Activated CD4-positive, alpha-beta T cell treated with anti-CD3 and anti-CD28 coated beads for 4 hours (primary cell): ENCODE measurements around the gene RAET1G.
"Not testable (repeated sequence)": the region's sequence is repeated elsewhere in the genome, so short reads cannot be mapped to it uniquely, and the experiment has no call there.

Experiments used
- DNase-seq, 2 donors: peaks; one replicate each; pipeline ENCODE4 v3.0.0-alpha.2; 2020

The RAET1G gene, protein sequence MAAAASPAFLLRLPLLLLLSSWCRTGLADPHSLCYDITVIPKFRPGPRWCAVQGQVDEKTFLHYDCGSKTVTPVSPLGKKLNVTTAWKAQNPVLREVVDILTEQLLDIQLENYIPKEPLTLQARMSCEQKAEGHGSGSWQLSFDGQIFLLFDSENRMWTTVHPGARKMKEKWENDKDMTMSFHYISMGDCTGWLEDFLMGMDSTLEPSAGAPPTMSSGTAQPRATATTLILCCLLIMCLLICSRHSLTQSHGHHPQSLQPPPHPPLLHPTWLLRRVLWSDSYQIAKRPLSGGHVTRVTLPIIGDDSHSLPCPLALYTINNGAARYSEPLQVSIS

DNA sequence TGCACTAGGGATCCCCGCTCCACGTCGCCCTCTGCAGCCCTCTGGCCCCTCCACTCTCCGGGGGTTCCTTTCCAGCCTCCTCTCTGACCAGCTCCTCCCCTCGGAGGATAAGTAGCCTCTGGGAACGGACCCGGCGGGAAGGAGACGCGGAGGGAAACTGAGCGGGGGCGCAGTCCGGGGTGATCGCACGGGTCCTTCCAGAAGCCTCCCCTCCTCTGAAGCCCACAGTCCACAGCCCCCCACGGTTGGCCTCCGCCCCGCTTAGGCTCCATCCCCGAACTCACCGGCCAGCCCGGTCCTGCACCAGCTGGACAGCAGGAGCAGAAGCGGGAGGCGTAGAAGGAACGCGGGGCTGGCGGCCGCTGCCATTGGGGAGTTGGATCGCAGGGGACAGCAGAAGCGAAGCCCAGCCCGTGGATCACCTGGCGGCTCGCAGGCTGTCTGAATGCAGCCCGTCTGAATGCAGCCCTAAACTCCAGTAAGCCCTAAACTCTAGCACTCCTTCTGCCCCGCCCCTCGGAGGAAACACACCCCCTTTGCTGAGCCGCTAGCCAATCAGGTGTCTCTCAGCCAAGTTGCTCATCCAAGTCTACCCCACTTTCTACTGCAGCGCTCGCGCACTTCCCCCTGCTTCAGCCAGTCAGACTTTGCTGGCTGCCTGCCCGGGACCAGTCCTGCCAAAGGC is at the start of gene RAET1G:
TSS of gene RAET1G (minus strand) at position 480 of the 685 bp plus-strand sequence. CDS start at position 369, 111 bp downstream.
- peak; percentile 81 to 84 for DNase-seq

DNA sequence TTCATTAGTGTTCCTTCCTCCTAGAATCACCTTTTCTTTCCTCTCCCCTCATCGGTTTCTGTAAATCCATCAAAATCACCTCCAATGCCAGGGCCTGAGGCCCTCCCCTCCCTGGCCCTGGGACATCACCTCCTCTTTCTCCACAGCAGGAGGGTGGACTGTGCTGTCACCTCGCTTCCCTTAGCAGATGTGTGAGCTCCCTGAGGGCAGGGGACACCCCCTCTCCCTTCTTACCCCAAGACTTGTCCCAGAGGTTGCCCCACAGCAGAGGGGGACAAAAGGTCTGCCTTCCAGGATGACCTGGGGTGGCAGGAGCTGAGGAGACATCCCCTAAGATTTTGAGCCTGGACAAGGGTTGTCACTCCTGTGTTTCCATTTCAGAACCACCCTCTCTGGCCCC is 46.7 kb upstream of the RAET1G start:
- DNase-seq = no peak

GRCh38 chr6:149968909-149969308 is 46.0 kb upstream of the RAET1G start:
- DNase-seq = not testable (repeated sequence)

GRCh38 chr6:149967999-149968398 is 45.1 kb upstream of the RAET1G start:
- not testable (repeated sequence) for DNase-seq

GRCh38 chr6:149967591-149967990 is 44.7 kb upstream of the RAET1G start:
- no peak for DNase-seq

GRCh38 chr6:149966319-149966718 is 43.4 kb upstream of the RAET1G start:
- DNase-seq = not testable (repeated sequence)

GRCh38 chr6:149965194-149966020 is 42.5 kb upstream of the RAET1G start:
- peak in 1 of 2 donors; percentile 32 for DNase-seq

GRCh38 chr6:149964308-149965193 is 41.6 kb upstream of the RAET1G start:
- no peak for DNase-seq

GRCh38 chr6:149963462-149964307 is 40.8 kb upstream of the RAET1G start, which contains the start of gene ULBP1:
ULBP1 (plus strand) TSS chr6:149963943; CDS start chr6:149964050, 107 bp downstream.
- peak; percentile 80 to 81 for DNase-seq

- DNase-seq = no peak
Measured at GRCh38 chr6:149963212-149963461, 40.2 kb upstream of the RAET1G start.

DNA sequence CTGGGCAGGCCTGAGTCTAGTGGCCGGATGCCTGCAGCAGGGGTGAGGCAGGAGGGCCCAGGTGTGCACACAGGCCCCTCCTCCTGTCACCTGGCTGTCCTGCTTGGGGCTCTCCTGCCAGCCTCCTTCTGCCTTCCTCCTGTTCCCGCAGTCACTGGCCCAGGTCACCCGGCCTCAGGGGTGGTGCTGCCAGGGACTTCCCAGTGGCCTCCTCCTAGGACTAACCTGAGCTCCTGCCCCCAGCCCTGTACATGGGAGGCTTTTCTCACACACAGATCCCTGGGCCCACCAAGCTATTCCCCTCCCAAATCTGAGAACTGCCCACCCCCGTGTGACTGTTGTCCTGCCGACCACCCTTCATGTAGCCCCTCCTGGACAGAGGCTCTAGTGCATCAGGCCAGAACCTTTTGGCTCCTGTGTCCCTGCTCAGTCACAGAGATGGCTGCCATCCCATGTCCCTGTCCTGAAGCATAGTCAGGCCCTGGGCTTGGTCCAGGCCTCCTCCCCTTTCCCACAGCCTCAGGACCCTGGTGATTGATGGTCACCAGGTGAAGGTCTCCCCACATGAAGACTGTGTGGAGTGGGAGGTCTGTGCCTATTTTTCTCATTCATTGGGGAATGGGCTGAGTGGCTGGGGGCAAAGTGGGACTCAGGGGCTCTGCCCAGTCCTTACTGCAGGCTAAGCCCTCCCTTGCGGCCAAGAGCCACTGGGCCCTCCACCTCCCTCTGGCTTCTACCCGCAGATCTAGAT is 39.7 kb upstream of the RAET1G start:
- no peak for DNase-seq

DNA sequence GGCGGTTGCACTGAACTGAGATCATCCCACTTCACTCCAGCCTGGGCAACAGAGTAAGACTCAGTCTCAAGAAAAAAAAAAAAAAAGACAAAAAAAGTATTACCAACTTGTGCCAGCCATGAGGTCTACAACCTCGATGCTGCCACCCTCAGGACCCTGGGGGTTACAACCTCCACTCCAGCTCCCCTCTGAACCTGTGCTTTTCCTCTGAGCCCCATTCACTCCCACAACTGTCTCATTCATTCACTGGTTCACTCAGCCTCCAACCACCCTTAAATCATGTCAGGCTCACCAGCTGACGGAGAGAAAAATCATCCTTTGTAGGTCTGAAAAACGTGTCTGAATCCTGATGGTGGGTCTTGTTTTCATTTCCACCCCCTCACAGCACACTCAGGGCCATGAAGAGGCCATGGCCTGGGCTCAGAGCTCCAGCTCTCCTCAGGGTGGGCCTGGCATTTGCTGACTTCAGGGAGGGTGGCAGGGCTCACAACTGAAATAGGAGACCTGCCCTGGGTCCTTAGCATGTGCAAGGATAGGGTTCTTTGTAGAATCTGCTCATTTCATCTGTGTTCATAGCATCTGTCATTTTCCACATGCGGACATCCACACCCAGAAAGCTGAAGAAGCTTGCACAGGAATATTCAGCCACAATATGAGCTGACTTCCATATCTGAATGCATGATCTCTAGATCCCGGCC is 39.0 kb upstream of the RAET1G start:
- DNase-seq = peak; percentile 37 to 54

DNA sequence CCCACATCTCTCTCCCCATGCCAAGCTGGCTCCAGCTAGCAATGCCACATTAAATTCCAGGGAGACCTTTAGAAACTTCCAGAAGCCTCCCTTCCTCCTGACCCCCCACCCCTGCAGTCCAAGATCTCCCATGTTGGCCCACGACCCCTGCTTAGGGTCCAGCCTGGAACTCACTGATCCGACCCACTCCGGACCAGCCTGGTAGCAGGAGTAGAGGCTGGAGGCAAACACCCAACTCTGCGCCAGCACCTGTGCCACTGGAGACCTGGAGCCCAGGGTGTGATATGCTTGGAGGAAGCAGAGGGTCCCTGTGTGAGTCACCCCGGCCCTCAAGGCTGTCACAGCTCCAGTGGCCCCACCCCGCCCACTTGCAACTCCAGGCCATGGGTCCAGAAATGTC is 37.6 kb upstream of the RAET1G start:
- DNase-seq = no peak

- not testable (repeated sequence) for DNase-seq
Measured at GRCh38 chr6:149959806-149960205, 36.9 kb upstream of the RAET1G start.

DNA sequence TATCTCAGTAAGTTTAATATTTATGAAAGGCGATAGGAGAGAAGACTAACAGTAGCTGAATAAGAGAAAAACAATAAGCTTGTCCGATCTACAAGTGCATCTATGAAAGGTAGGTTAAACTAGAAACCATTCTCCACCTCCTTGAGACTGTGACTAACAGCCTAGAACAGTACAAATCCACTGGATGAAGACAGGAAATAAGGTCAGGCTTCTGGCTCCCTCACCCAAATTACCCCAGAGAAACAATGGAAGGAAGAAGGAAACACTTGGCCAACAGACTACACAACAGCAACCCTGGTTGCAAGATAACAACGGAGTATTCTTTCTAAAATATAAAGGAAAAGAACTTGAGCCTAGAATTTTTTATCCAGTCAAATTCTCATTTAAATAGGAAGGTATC is 35.2 kb upstream of the RAET1G start:
- not testable (repeated sequence) for DNase-seq

- DNase-seq = not testable (repeated sequence)
Measured at GRCh38 chr6:149955654-149956317, 32.9 kb upstream of the RAET1G start.

DNA sequence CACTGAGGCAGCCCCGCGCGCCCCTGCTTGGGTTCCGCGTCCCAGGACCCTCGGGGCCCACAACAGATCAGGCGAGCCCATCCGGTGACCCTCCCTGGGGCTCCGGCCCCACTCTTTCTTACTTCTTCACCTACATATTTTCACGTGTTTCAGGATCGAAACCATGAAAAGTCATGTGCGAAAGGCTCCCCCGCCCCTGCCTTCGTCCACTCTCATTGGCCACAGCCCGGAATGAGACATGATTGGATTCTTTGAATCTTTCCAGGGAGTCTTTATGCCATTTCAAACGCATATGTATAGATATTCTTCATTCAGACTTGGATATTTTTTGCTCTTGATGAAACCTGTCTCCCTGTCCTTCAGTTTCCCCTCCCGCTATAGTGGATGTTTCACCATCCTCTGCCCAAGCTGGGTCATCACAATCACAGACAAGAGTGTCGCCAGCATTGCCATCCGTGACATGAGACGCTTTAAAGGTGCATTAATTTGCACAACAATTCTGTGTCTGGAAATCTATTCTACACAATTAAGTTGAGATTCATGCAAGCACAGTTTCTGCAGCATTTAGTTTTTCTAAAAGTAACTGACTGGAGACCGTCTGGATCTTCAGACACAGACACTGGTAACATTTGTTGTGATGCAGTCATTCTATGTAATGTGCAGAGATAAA is 32.2 kb upstream of the RAET1G start:
- DNase-seq = not testable (repeated sequence)

- not testable (repeated sequence) for DNase-seq
Measured at GRCh38 chr6:149954328-149954983, 31.5 kb upstream of the RAET1G start.
